Fibroblast of lung (primary cell): ENCODE measurements around the gene FAM240B. TPM values are rescaled to one million over a fixed set of nuclear protein-coding genes. Genes with fewer than 3 reads are reported as not detected.

Experiments
- DNase-seq, 2 donors: peaks; one replicate each; pipeline versions ENCODE4 v3.0.0 to v3.0.0-alpha.2; 2010; ENCODE audit warnings: low read depth in 2 of 2
- H2AFZ ChIP-seq: 2 replicates; pipeline ENCODE4 v1.5.1; 2012; ENCODE audit warnings: low read length, control low read depth, inconsistent platforms
- H3K27ac ChIP-seq: 2 replicates; pipeline ENCODE4 v1.5.1; 2011; ENCODE audit warnings: low read length, control low read depth; ENCODE audit not compliant: insufficient read depth
- H3K27me3 ChIP-seq: 2 replicates; pipeline ENCODE4 v1.5.1; 2011; ENCODE audit warnings: mild to moderate bottlenecking, low read length; ENCODE audit not compliant: control insufficient read depth, insufficient read depth
- H3K36me3 ChIP-seq: 2 replicates; pipeline ENCODE4 v1.5.1; 2011; ENCODE audit warnings: low read length; ENCODE audit not compliant: control insufficient read depth, insufficient read depth
- H3K4me1 ChIP-seq: 2 replicates; pipeline ENCODE4 v1.5.1; 2011; ENCODE audit warnings: low read length; ENCODE audit not compliant: control insufficient read depth, insufficient read depth; ENCODE audit errors: extremely low read depth
- H3K4me2 ChIP-seq: 2 replicates; pipeline ENCODE4 v1.5.1; 2011; ENCODE audit warnings: low read length, control low read depth; ENCODE audit not compliant: insufficient read depth; ENCODE audit errors: extremely low read depth
- H3K4me3 ChIP-seq, 4 experiments: fragments of 200-600 bp in 1 of 4; sonication (generic) in 1 of 4; replicated peaks in 1 of 4; 2 replicates each; pipeline ENCODE4 v1.5.1; 2011 to 2016; ENCODE audit warnings: low read length in 4 of 4, low read depth in 3 of 4, mild to moderate bottlenecking in 3 of 4, control low read depth in 2 of 4, inconsistent platforms in 1 of 4, mixed read lengths in 1 of 4; ENCODE audit not compliant: insufficient read depth in 1 of 4; ENCODE audit errors: control extremely low read depth in 1 of 4
- H3K79me2 ChIP-seq: 2 replicates; pipeline ENCODE4 v1.5.1; 2012; ENCODE audit warnings: mild to moderate bottlenecking, low read length, inconsistent platforms; ENCODE audit not compliant: control insufficient read depth, insufficient read depth
- H3K9ac ChIP-seq: 2 replicates; pipeline ENCODE4 v1.5.1; 2011; ENCODE audit warnings: mild to moderate bottlenecking, low read length, control low read depth; ENCODE audit not compliant: insufficient read depth
- H3K9me3 ChIP-seq: 2 replicates; pipeline ENCODE4 v1.5.1; 2012; ENCODE audit warnings: low read depth, low read length; ENCODE audit not compliant: control insufficient read depth, insufficient read depth
- H4K20me1 ChIP-seq: 2 replicates; pipeline ENCODE4 v1.5.1; 2011; ENCODE audit warnings: low read length; ENCODE audit not compliant: control insufficient read depth, insufficient read depth; ENCODE audit errors: extremely low read depth
- EZH2 ChIP-seq: IDR thresholded peaks from 2 replicates; pipeline ENCODE4 v1.5.1; 2012; ENCODE audit warnings: low read length, control low read depth, mild to moderate bottlenecking; ENCODE audit errors: missing control alignments
- polyA plus RNA-seq, 2 donors: library from polyadenylated mRNA; depleted of rRNA in 1 of 2; stranded (reverse) in 1 of 2; unstranded in 1 of 2; fragments of >200 nt; gene quantifications; 2 replicates each; pipeline ENCODE4 v1.2.1, GENCODE V29; 2011 to 2012; ENCODE audit warnings: missing spikeins in 1 of 2
- total RNA-seq: library from RNA; depleted of rRNA; stranded (reverse); fragments of >200 nt; gene quantifications from 2 replicates; pipeline ENCODE4 v1.2.1, GENCODE V29; 2014
- TF ChIP-seq, protein P1 (sequence below), 2 donors: IDR thresholded peaks in 1 of 2; conservative IDR thresholded peaks in 1 of 2; 1 replicate in 1 of 2; 2 replicates in 1 of 2; pipeline ENCODE4 v1.5.1; 2011 to 2012; ENCODE audit warnings: low read length in 2 of 2, control low read depth in 1 of 2, inconsistent platforms in 1 of 2, low read depth in 1 of 2, mild to moderate bottlenecking in 1 of 2

FAM240B gene
- total and polyA plus RNA-seq, 2 donors (not counting 1 experiment from before 2014, with no cell fraction given): not detected

DNA sequence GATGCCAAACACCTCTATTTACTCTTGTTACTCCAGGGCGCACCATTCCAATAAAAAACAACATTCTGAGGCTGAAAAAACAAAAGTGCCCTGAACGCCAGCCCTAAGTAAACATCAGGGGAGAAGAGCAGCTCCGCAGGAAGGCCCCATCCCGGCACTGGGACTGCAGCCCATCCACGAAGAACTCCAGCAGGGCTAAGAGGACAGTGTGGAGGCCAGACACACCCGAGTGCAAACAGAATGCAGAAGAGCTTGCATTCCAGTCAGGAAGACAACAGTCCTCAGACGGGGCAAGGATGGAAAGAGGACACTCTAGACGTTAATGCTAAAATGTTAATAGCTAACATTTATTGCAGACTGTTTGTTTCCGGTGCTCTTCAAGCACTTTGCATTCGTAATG is 33.0 kb downstream of the FAM240B start:
- Histone ChIP-seq H3K9ac (no peak overlapping the region), H3K27me3 (no peaks in the 10 kb centered on the region), H3K4me1 (no peaks in the 10 kb centered on the region), H3K9me3 (no peaks in the 10 kb centered on the region), H4K20me1 (no peaks in the 10 kb centered on the region), H3K4me2 (no peak overlapping the region), H2AFZ (no peak overlapping the region), H3K27ac (no peak overlapping the region), H3K36me3 (no peaks in the 10 kb centered on the region), H3K4me3 (no peak overlapping the region), H3K79me2 (no peaks in the 10 kb centered on the region)
- DNase-seq: no peak
- TF ChIP-seq, protein P1, sequence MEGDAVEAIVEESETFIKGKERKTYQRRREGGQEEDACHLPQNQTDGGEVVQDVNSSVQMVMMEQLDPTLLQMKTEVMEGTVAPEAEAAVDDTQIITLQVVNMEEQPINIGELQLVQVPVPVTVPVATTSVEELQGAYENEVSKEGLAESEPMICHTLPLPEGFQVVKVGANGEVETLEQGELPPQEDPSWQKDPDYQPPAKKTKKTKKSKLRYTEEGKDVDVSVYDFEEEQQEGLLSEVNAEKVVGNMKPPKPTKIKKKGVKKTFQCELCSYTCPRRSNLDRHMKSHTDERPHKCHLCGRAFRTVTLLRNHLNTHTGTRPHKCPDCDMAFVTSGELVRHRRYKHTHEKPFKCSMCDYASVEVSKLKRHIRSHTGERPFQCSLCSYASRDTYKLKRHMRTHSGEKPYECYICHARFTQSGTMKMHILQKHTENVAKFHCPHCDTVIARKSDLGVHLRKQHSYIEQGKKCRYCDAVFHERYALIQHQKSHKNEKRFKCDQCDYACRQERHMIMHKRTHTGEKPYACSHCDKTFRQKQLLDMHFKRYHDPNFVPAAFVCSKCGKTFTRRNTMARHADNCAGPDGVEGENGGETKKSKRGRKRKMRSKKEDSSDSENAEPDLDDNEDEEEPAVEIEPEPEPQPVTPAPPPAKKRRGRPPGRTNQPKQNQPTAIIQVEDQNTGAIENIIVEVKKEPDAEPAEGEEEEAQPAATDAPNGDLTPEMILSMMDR (conservative IDR thresholded peaks at IDR 0.05 in 1 of 2, IDR thresholded peaks at IDR 0.05 in 1 of 2; ENCODE audit: low read depth in 1 of 2, low read length in 2 of 2): no peak
- no peak for TF ChIP-seq EZH2

DNA sequence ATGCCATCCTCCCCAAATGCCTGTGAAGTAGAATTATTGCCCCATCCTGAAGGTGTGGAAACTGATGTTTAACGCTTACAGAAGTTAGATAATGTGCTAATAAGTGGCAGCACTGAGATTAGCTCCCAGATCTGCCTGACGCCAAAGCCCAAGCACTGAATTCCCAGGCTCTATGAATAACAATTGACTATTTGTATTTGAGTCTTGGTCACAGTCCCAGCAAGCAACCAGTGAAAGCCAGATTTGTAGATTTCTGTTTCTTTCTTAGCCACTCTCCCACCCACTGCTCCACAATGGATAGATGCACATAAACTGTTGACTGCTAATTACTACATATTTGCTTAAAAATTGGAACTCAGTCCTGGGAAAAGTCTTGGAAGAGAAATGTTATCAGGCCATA is 34.4 kb downstream of the FAM240B start:
- Histone ChIP-seq H3K27ac (no peak overlapping the region), H3K4me3 (no peak overlapping the region), H3K36me3 (no peaks in the 10 kb centered on the region), H3K4me1 (no peaks in the 10 kb centered on the region), H3K4me2 (no peak overlapping the region), H3K9ac (no peak overlapping the region), H4K20me1 (no peaks in the 10 kb centered on the region), H2AFZ (no peak overlapping the region), H3K9me3 (no peaks in the 10 kb centered on the region), H3K27me3 (no peaks in the 10 kb centered on the region), H3K79me2 (no peaks in the 10 kb centered on the region)
- no peak for DNase-seq
- TF ChIP-seq, protein P1 (conservative IDR thresholded peaks at IDR 0.05 in 1 of 2, IDR thresholded peaks at IDR 0.05 in 1 of 2; ENCODE audit: low read depth in 1 of 2, low read length in 2 of 2): no peak
- no peak for TF ChIP-seq EZH2

DNA sequence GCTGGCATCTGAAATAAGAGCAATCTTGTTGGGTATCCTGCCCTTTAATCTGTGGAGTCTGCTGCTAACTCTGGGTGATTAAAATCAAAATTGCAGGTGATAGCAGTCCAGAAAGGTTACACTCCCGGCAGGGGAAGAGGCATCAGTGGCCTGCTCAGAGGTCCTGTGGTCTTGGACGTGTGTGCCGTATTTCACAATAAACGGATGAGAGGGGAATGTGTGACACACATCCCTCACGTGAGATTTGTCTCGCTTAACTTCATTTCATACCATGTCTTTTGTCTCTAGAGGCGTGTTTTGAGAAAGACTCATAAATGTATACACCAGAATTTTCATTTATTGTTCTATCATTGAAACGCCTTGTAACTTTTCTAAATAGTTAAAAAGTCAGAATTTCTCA is 36.6 kb downstream of the FAM240B start:
- Histone ChIP-seq H3K4me2 (no peak overlapping the region), H3K27me3 (no peaks in the 10 kb centered on the region), H3K9me3 (no peaks in the 10 kb centered on the region), H3K4me3 (no peak overlapping the region), H3K36me3 (no peaks in the 10 kb centered on the region), H3K4me1 (no peaks in the 10 kb centered on the region), H4K20me1 (no peaks in the 10 kb centered on the region), H3K27ac (no peak overlapping the region), H2AFZ (no peak overlapping the region), H3K79me2 (no peaks in the 10 kb centered on the region), H3K9ac (no peak overlapping the region)
- no peak for TF ChIP-seq EZH2
- TF ChIP-seq, protein P1 (conservative IDR thresholded peaks at IDR 0.05 in 1 of 2, IDR thresholded peaks at IDR 0.05 in 1 of 2; ENCODE audit: low read depth in 1 of 2, low read length in 2 of 2): no peak
- DNase-seq: no peak
